GM19240 (cell line): ENCODE data around the gene KIF2A.
"Not testable (repeated sequence)": the region's sequence is repeated elsewhere in the genome, so short reads cannot be mapped to it uniquely, and the experiment has no call there.

ENCODE experiments used
- DNase-seq: peaks from one replicate; pipeline ENCODE4 v3.0.0; 2011; ENCODE audit warnings: low spot score; ENCODE audit not compliant: insufficient read length

KIF2A gene

DNA sequence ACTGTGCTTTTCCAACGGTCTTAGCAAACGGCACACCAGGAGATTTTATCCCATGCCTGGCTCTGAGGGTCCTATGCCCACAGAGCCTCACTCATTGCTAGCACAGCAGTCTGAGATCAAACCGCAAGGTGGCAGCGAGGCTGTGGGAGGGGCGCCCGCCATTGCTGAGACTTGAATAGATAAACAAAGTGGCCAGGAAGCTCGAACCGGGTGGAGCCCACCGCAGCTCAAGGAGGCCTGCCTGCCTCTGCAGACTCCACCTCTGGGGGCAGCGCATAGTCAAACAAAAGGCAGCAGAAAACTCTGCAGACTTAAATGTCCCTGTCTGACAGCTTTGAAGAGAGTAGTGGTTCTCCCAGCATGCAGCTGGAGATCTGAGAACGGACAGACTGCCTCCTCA is 14.2 kb upstream of the KIF2A start:
- DNase-seq = not testable (repeated sequence)

DNA sequence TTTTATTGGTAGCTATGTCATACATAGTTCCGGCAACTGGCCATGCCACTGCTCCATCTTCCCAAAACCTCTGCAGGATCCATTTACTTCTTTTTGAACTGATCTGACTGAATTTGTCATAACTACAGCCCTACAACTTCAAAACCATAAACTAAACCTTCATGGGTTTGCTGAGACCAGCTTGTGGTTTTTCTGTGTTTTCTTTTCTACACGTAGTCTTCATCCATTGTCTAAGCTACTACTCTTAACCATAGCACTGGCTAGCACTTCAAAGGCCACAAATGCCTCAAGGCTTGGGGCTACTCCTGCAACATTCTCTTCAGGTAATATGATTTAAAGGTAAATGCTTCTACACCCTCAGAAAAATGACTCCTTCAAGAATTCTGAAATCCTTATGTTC is 9.0 kb upstream of the KIF2A start:
- no peak for DNase-seq

DNA sequence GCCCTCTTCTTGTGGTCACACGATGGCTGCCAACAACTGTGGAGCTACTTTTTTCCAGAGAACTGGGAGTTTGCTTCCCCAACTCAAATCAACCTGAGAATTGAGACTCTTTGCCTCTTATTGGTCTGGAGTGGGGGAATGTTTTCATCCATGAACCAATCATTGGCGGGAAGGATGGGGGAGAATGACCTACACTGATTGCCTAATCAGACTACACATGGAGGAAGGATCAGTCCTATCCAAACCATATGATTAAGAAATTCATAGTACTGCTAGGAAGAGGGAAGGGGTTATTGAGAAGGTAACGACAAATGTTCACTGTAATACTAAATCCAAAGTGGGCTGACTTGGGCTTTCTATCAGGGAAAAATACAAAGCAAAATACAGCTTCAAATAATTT is 7.9 kb upstream of the KIF2A start:
- no peak for DNase-seq

DNA sequence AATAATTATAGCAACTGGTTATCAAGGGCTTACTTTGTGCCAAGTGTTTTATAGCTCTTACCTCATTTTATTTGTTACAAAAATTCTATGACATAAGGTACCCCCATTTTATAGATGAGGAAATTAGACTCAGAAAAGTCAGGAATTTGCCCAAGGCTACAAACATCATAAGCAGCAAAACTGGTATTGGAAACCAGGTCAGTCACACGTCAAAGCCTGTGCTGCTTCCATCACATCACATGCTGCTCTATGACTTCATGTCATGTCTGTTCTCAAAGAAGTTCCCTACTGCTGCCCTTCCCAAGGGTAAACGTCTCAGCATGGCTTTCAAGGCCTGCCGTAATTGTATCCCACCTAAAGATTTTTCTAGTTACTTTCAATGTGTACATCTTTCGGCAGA is 6.9 kb upstream of the KIF2A start:
- DNase-seq = no peak

DNA sequence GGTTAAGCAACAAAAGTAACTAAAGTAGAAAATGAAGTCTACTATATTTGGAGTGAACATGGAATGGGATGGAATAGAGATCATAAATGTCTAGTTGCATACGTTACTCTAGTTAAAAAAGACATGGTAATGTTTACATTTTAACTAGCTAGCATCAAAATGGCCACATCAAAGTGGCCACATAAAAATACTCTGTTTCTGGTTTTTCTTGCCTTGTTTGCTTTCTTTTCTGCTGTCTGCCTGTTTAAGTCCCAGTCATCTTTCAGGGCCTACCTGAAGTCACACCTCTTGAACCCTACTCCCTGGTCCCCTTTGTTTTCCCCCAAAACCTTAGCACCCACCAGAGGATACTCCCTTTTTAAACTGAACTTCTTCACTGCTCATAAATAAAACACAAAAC is 6.4 kb upstream of the KIF2A start:
- no peak for DNase-seq

DNA sequence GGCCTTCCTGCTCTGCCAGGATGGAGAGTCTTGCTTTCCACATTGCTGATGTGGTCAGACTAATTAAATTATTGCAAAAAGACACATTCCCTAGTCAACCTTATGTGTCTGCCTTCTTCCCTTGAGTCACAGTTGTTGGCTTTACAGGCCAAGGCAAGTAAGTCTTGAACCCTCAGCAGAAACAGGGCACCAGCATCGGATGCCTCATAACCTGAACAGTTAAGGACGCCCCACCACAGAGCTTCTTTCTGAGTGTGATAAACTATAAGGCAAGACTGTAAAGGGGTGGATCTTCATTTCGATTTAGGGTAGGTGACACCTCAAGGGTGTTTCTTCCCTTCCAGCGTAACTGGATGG is 670 bp upstream of the KIF2A start:
- DNase-seq = no peak

DNA sequence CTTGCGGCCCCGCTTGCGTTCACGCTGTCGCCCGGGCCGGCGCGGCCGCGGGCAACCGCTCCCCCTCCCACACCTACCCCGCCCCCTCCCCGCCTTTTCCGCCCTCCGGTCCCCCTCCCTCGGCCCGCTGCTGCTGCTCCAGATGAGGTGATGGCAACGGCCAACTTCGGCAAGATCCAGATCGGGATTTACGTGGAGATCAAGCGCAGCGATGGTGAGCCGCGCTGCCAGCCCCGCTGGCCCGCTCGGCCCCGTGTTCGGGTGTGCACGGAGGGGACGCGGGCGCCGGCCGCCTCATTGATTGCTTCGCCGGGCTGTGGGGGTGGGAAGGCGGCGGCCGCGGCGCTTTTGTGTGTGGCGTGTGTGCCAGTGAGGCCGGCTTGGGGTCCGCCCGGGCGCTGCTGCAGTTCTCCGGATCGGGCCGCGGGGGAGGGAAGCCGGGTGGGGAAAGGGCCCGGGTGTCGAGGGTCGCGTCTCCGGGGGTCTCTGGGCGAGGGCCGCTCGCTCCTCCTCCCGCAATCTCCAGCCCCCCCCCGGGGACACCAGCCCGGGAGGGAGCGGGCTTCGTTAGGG is 403 bp downstream of the KIF2A start:
- no peak for DNase-seq

DNA sequence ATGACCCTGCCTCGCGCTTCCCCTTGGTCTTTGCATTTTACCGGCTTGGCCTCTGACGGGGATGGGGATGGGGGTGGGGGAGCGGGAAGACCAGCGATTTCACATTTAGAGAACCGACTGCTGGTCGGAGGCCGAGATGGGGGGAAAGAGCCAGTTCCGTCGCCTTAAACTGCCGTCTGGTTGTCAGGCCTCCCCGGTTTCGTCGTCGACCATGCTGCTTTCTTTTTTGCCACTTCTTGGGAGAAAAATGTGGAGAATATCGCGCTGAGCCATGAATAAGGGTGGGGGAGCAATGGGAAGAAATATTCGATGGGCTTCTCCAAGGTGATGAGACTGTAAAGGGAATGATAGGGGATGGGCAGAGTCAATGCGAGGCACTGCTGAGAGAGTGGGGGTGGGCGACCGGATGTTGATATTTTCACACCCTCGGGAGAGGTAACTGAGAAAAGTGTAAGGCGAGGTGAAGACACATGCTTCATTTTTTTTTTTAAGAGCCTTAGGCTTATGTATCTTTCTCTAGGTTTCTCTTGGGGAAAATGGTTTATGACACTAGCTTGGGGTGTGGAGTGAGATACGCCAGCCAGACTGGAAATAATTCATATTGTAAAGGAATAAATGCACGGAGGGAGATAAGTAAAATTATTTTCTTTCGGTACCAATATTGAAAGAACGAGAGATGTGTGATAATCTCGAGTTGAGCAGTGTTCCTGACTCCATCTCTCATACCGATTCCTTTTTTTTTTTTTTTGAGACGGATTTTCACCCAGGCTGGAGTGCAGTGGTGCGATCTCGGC is 1.1 kb downstream of the KIF2A start:
- no peak for DNase-seq

DNA sequence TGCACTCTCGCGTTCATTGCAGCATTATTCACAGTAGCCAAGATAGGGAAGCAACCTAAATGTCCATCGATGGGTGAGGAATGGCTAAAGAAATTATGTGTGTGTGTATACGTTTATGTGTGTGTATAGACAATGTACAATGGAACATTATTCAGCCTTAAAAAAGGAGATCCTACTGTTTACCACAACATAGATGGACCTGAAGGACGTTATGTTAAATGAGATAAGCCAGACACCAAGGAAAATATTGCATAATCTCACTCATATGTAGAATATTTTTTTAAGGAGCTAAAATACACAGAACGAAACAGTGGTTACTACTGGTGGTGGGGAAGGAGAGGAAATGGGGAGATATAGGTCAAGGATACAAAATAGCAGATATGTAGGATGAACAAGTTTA is 2.4 kb downstream of the KIF2A start:
- no peak for DNase-seq

DNA sequence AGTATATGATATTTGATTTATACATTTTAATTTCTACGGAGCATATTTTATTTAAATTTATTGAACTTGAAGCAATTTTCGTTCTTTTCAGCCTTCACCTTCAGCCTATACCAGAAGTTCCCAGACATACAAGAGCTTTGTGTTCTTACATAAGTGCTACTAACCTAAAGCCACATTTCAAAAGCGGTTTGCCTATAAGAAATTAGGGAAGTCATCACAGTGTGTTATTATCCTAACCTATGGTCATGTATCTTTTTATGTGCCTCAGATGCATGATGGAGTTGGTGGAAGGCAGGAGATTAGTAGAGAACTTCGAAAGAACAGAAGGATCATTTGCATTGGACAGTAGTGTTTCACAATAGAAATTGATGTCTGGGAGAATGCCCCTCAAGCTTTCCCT is 3.1 kb downstream of the KIF2A start:
- DNase-seq = no peak

DNA sequence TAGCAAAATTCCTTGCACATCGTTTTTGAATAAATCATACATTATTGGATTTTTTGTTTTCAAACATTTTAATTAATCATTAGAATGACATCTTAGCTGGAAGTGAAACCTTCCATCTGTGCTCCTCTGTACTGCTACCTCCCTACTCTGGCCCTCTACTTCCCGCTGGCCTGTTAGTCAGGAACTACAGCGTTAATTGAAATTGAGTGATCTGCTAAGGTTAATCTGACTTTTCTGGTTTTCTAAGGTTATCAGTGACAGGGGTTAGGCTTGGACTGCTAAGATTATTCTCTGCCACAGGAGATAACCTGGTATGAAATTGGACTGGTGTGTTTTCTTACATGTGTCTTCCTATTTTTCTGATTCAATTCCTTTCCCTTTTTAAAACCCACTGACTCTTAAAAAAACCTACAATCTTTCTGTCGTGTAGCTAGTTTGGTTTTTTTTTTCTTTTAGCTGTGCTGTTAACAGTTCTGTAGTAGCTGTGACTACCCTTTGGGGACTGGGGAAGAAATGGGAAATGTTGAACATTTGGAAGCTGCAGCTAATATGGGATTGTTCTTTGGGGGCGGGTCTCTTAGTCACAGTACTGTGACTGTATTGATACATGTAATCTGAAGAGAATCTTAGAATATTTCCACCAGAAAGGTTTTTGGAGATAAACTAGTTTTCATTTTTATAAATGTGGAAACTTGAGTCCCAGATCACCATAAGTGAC is 4.6 kb downstream of the KIF2A start:
- DNase-seq = no peak

DNA sequence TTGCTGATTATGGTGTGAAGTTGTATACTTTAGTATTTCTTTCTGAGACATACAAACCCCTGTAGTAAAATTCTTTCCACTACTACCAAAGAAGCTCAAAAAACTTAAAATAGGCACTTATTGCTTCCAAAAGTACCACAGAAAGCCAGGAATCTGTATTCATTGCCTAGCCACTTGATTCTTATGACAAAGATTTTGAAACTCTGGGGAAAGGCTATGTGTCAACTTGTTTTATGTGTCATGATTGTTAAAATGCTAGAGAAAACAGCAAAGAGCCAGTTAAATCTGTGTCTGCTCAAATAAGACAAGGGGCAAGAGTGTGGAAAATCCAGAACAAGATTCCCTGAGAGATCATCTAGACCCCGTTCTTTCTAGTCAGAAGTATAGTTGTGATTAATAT is 6.0 kb downstream of the KIF2A start:
- no peak for DNase-seq

DNA sequence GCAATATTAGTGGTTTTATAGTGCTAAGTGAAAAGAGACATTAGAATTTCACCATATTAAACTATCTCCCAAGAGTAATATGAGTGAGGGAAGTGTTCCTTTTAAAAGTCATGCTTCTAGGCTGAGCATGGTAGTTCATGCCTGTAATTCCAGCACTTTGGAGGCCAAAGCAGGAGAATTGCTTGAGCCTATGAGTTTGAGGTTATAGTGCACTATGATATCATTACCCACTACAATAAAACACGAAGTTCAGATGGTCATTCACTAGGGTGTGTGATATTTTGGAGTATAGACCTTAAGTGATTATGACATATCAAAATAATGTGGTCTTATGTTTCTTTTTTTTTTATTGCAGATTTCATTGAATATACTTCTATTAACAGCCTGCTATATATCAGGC is 6.7 kb downstream of the KIF2A start:
- DNase-seq = no peak

DNA sequence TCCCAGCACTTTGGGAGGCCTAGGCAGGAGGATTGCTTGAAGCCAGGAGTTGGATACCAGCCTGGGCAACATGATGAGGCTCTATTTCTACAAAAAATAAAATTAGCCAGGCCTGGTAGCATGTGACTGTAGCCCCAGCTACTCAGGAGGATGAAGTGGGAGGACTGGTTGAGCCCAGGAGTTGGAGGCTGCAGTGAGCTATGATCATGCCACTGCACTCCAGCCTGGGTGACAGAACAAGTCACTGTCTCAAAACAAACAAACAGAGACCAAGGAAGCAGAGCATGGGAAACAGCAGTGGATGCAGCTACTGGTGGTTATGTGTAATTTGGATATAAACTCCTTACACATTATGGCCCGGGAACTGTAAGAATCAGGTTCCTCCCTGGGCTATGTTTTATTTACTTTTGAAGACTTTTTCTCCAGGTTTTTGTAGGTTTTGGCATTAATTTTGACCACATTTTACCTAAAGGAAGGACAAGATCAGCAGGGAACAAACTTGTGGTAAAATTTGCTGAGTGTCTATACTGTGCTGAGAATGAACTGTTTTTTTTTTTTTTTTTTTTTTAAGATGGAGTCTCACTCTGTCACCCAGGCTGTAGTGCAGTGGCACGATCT is 8.3 kb downstream of the KIF2A start:
- DNase-seq = no peak

DNA sequence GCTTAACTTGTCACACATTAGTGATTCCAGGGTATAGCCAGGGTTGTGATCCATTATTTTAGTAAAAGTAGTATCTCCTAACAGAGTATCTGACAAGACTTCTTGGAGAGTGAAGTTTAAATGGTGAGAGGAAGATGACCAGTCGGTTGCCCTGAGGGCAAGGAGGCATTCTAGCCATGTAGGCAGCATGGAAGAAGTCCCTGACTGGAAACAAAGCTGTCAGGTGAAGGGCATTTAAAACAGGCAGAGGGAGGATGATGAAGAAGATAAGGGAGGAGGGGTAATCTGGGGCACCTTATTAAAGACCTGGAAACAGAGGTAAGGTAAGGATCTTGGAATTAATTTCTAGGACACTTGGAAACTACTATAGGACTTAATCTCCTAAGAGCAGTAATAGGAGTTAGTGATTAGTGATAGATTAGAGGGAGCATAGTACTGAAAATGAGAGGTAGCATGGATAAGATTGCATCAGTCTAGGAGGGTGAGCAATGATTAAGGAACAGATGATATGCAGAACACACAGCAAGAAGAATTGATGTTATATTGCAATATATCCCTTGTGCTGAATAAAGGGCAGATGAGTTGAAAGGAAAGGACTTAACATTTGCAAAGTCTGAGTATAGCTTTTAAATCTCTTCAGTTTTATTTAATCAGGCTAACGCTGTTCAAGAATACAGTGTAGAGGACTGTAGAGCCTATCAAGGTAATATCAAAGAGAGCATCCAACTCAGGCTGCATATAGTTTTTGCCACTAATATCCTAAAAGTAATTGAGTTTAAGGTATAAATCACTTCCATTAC is 9.6 kb downstream of the KIF2A start:
- DNase-seq = no peak

DNA sequence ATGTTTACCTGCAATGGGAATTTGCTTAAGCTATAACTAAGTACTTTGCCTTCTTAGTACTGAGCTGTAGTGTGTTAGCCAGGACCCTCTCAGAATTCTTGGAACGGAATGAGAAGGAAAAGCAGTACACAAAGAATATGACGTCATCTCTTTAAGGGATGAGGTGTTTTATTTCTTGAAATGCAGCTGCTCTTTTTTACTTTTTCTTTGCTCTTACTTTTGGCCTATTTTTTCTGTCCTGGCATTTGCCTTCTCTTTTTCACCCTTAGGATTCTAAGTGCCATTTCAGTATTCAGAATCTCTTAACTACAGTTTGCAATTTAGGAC is 10.1 kb downstream of the KIF2A start:
- DNase-seq = no peak

DNA sequence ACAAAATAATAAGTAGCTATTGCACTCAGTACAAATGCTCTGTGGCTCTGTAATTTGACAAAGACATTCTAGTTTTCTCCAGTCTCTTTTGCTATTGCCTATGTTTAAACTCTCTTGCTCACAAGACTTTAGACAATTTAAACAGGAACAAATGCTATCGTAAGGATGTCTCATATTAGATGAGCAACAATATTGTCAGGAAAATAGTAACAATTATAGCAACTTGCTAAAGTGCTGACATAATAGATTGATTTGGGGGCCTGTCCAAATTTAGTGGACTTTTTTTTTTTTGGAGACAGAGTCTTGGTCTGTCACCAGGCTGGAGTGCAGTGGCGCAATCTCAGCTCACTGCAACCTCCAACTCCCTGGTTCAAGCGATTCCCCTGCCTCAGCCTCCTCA is 11.8 kb downstream of the KIF2A start:
- DNase-seq = no peak

DNA sequence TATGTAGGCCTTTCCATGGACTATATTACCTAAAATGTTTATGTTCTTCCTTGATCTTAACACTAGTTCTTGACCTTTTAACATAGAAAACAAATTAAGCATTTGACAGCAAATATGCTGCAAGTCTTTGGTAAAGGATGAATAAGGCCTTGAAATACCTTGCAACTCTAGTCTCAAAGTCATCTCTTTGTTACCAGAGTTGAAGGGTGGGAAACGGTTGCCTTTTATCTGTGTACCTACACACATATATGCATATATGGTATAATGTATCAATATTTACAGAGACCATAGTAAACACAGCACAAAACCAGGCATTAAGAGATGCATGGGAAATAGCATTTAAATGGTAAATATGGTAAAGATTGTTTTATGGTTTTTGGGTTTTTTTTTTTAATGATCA is 16.5 kb downstream of the KIF2A start:
- DNase-seq = no peak

DNA sequence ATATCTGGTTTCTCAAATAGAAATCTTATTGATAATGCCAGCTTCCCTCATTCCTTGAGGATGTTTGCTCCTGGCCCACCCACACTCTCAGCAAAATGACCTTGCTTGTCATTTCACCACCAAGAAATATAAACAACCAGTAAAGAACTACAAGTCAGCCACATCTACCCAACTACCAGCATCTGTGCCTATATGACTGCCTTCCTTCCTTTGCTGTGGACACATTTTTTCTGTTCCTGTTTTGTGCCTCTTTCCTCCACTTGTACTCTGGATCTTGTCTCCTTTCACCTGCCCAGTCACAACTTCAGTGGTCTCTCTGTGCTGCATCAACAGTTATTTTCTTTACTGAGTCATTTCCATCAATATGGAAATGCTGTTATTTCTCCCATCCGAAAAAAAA is 20.3 kb downstream of the KIF2A start:
- DNase-seq = no peak

DNA sequence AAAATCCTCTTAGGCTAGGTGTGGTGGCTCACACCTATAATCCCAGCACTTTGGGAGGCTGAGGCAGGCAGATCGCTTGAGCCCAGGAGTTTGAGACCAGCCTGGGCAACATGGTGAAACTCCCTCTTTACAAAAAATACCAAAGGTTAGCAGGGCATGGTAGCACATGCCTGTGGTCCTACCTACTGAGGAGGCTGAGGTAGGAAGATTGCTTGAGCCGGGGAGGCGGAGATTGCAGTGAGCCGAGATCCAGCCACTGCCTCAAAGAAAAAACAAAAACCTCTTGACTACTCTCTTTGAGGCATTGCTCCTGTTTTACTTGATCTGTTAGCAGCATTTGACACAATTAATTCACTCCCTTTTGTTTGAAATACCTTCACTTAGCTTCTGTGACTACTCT is 20.7 kb downstream of the KIF2A start:
- no peak for DNase-seq

DNA sequence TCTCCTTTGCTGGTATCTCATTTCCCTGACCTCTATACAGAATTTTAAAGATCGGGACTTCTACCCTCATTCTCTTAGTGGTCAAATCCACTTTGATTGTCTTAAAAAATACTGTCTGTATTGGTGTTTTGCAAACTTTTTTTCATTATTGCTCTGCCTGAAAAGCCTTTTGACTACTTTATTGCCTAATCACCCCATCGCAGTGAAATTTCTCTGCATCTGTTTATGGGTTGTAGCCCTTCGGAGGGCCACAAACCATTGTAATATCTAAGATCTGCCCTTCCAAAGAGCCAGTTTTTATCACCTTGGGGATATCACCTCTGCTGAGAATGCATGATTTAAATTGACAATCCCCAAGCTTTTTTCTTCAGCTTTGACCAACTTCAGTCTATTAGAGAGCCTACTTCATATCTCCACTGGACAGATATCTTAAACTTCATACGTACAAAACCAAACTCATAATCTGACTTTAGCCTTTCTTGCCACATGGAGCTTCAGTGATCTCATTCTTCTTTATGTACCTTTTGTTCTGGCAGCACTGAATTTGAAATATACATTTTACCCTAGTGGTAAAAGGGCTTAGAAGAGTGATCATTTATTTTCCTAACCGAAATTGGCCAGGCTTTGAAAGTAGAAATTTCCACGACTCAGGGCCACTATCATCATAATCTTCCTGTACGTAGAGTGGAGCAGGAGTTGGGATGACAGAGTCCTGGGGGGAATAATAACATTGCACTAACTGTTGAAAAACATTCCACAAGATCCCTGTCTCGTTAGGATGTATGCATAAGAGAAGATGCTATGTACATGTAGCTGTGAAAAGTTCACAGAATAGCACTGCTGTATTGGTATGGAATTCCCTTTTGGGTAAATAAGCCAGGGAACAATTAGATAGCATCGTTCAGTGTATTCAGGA is 21.4 kb downstream of the KIF2A start:
- no peak for DNase-seq
